Measurements from ENCODE around the gene NCKAP5.

The NCKAP5 gene

DNA sequence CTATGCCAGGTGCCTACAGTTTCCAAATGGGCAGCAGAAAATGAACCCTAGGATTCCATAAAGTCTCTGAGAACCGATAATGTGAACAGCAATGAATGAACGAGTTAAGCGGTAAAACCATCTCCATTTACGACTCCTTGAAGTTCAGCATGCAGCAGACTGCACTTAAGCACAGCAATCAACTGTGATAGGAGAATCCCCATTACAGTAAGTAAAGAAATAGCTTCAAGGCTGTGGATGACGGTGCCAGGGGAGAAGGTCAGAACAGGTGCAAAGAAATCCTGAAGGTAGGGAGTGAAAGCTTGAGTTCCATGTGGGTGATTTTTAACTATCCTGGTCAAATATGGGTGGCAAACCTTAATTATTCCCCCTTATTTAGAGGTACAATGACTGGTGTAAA lies 444.4 kb downstream of the NCKAP5 start:
- no peak for DNase-seq

DNA sequence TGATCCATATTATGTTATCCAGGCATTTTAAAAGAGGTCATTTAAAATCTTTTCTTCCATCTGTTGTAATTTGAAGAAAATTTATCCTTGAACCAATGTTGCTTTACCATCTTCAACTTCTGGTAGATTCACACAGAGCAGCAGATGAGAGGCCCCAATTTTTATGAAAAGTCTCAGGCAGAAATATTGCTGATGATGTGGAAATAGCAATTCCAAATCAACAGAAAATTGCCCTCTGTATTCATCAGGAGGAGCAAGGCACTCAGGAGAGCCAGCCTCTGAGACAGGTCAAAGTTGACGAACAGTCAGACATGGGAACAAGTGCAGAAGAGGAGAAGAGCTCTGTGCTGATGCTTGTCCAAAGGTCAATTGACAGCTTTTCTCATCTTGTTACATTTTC lies 444.9 kb downstream of the NCKAP5 start:
- DNase-seq = no peak

DNA sequence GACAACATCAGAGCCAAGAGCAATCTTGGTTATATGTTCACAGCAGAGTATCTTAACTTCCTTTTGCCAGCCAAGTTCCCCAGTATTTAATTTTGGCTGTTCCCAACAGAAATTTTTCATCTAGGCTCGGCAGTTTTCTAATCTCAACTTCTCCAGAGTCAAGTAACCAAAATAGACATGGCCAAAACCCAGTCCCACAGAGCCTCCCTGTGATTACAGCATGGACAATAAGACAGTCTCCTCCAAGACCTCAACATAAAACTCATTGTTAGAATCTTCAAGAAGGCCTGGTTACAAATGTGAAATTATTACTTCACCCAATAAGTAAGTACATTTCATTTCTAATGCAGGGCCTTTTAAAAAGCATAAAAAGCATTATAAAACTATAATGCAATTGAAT lies 445.7 kb downstream of the NCKAP5 start:
- DNase-seq = no peak

DNA sequence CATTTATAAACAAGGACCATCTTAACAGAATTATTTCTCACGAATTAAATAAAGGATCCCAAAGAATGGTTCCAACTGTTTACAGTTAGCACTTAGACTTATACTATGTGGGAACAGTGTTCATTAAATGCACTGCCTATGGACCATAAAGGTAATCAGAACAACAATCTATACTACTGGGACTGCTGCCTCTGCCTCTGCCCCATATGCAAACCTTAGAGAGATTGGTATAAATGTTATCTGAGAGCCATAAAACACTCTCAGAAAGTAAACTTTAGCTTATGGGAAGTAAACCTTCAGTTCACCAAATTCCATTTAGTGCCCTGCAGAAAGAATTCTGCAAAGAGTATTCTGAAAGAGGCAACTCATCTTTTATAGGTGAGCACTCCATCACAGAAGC lies 448.0 kb downstream of the NCKAP5 start:
- no peak for DNase-seq

DNA sequence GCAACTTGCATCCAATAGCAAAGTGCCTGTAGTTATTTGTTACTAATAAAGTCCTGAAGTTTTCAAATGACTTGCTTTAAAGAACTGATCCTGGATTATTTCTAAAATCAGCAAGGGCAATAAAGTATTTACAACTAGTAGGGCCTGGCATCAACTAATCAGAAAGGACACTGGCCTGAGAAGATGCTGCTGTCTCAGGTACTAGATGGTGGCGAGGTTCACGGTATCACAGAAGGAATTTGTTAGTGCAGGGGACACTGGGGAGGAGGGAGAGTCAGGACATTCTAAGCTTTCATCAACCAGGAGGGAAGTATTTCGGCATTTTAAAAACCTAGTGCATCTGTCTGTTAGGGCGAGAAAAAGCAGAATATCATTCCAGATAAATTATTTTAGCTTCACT lies 458.1 kb downstream of the NCKAP5 start:
- no peak for DNase-seq

DNA sequence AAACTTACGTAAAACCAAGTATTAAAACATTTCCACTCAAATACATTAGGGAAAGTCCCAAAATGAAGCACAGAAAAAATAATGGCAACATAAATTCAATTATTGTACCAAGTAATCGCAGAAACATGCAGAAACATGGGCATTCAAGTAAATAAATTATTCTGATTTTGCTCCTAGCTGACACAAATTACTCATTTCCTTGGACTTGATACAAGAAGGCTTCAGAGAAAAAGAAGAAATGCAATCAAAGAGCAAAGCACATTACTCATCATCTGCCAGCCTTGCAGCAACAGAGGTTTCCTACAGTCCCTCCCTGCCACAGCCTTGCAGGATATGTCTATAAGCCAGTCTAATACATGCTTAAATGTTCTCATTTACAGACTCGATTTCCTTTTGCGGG lies 458.5 kb downstream of the NCKAP5 start:
- DNase-seq = no peak

DNA sequence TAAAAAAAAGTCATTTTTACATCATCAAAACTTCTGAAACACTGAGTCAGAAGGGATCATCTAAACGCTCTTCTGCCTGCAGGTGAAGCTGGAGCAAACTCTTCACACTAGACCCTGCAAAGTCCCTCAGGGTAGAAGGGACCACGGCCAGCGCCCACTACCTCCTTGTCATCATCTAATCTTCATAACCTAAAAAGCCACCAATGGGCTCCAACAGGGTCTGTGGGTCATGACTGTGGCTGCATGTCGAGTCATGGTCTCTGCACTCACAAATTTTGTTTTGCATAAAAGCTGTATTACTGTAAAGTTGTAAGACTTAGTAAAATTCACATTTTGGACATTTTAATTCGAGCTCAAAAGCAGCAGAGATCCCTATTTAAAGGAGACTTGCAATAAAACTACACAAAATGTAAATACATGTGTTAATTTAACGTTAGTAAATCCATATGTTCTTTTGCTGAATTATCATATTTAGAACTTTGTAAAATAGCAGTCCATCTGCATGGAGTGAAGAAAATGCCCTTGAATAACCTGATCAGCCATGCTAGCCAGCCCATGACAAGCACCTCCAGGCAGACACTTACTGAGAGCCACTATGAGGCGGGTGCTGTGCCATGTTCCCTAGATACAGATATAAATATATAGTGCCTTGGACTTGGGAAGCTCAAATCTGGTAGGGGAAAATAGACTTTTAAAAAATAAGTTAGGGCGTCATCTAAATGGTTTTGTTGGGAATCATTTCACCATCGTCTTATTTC lies 461.0 kb downstream of the NCKAP5 start:
- DNase-seq = no peak

DNA sequence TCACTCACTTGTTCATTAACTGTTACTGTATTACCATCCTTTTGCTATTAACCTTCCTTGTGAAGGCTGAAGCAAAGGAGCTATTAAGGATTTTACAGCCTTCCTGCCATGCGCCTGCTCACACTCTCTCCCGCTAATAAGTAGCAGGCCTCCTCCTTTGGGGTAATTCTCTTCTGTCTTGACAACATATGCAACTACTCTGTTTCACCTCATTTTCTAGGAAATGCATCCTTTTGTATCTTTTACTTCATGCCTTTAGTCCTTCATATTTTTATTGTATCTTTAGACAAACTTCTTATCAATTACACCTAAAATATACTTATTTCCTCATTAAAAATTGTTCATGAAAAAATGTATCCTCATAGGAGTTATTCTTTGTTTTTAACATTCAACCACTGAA lies 463.4 kb downstream of the NCKAP5 start:
- no peak for DNase-seq

DNA sequence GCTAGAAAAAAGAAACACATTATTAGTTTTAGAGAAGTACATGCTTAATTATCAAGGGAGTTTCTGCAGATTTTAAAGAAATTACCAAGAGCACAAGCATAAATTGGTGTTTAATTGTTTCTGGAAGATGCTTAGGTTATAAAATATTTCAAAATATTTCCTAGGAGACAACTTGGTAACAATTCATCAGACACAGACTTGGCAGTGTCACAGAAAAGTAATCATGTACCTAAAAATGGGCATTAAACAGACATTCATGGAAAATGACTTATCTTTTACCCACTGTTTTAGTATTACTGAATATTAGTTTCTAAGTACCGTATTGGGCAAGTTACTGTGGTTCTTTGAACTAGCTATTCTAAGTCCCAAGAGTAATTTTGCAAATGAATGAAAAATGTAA lies 469.5 kb downstream of the NCKAP5 start:
- no peak for DNase-seq

DNA sequence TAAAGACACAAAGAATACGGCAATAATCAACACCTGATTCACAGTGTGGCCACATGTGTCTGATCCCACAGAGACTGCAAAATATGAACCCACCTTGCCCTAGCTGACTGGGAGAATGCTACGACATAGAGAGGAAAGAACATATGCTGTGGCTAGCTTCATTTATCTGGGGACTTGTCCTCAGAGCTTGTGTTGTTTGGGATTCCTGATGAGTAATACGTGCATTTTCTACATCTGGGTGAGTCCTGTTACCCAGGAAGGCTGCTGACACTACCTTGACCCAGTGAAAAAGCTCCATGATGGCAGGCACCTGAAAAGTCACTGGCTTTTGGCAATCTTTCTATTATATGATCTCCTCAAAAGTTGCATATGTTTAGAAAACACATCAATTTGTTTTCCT lies 470.6 kb downstream of the NCKAP5 start:
- no peak for DNase-seq

DNA sequence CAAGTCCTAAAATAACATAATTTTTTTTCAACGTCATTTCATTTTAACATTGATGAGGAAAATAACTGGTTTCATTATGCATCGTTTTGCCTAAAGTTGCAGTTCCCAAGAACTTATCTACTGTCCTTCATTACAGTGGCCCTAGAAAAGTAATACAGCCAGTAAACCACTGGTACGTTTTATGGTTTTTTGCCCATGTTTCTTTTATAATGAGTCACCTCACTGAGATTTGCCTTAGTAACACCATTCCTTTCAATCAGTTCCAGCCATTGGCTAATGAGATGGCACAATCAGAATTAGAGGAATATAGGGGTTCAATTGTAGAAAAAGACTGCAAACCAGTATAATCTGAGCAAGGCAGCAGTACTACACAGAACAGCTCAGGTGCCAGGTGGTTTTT lies 475.7 kb downstream of the NCKAP5 start:
- no peak for DNase-seq

DNA sequence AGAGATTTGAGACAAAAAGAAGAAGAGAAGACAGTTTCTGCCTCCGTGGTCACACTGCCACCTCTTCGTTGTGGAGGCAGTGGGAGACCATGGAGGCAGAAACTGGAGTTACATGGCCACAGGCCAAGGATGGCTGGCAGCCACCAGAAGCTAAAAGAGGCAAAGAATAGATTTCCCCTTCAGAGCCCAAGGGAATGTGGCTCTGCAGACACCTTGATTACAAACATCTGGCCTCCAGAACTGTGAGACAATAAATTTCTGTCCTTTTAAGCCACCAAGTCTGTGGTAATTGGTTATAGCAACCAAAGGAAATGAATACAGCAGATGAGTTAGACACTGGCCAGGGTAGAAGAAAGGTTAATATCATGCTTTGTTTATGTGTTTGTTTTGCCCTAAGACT lies 477.9 kb downstream of the NCKAP5 start:
- no peak for DNase-seq

DNA sequence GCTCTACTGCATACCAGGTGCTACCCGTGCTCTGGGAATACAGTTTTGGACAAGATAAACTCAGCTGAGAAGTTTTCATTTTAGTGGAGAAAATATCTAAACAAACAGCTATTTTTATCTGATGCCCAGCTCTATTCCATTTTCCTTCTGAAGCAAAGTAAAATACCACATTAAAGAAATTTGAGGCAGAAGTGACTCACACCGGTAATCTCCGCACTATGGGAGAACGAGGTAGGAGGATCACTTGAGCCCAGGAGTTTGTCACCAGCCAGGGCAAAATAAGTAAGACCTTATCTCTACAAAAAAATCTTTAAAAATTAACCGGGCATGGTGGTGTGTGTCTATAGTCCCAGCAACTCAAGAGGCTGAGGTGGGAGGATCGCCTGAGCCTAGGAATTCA lies 482.1 kb downstream of the NCKAP5 start:
- DNase-seq = no peak

DNA sequence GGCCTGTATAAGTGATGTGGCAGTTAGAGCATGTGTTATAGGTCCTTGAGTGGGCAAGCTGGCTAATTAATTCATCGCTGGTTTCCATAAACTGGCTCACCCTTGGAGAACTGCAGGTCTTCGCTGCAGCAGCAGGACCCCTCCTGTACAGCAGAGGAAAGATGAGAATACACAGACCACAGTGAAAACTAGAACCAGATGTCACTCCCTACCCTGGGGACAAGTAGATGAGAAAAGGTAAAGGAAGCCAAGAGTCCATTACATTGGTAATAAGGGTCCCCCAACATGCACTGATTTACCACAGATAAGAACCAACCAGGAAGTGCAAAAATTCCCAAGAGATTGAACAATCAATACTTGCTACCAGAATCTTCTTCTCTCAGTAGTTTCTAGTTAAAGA lies 482.6 kb downstream of the NCKAP5 start:
- DNase-seq = peak; percentile 9 to 75

DNA sequence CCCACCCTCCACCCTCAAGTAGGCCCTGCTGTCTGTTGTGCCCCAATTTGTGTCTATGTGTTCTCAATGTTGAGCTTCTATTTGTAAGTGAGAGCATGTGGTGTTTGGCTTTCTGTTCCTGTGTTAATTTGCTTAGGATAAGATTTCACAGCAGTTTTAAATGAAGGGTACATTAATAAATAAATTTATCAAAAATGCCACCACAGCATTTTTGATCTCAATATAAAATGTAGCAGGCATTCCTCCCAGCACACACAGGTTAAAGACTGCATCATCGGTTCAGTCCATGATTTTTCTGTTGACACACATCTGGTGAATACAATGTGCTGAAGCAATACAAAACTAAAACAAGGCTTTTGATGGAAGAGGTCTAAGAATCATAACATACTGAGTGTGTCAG lies 486.2 kb downstream of the NCKAP5 start:
- no peak for DNase-seq

DNA sequence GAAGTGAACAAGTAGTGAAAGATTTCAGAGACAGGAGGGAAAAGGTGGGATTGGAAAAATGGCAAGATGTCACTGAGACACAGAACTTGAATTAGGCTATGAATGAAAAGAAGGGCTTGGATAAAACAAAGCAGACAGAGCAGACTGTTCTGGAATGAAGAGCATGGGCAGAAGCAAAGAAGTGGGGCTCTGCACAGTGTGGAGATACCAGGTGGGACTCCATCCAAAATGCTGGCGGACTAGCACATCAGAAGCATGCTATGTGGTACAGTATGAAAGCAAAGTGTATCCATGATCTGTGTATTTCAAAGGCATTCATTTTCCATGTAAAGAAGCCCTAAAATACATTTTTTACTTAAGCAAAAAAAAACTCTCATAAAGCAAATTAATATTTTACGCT lies 487.4 kb downstream of the NCKAP5 start:
- DNase-seq = no peak

DNA sequence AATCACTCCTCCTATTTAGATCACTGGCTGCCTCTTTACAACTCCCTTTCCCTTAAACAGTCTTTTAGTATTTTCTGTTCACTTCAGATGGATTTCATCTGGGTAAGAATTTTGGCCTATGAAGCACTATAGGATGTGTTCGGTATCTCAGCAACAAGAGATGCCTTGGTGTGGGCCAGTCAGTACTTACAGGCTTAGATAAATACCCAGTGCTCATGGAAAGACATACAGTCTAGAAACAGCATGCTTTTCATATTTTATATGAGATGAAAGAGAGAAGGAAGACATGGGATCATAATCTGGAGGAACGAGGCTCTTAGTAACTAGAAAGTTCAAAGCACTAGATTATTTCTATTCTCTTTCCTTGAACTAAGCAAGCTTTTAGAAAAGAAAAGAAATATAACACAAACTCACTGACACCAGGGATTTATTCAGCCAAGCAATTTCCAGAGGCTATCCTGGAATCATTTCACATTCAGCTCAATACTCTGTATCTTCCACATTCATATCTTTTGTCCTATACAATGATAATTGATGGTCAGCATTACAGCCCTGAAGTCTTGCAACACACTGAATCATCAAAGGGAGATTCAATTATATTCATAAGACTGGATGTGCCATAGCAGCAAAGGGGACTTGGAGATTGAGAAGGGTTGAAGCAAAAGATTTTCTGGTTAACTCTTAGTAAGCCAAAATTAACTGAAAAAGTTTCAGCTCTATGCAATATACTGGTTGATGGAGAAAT lies 489.4 kb downstream of the NCKAP5 start:
- DNase-seq = no peak

DNA sequence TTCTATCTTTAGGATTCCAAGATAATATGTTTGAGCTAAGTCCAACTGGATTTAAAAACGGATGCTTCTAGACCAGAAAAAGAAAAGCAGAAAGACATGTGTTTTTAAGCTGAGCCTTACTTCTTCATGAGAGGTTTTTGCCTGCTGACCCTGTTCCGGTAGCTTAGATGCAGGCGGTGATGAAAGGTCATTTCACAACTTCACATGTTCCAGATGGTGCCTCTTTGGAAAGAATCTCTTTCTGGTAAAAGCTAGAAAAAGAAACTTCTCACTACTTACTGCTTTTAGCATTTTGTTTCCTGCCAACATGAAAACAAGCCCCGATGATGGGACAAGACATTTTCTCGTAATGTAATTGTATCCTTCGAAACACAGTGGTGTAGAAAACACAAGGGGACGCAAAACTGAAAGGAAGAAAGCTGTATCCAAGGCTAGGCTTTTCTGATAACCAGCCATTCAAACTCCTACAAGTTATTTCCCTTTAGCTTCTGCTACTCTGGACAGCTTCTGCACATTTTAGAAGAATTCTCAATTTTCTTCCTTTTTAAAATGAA lies 490.9 kb downstream of the NCKAP5 start:
- no peak for DNase-seq

DNA sequence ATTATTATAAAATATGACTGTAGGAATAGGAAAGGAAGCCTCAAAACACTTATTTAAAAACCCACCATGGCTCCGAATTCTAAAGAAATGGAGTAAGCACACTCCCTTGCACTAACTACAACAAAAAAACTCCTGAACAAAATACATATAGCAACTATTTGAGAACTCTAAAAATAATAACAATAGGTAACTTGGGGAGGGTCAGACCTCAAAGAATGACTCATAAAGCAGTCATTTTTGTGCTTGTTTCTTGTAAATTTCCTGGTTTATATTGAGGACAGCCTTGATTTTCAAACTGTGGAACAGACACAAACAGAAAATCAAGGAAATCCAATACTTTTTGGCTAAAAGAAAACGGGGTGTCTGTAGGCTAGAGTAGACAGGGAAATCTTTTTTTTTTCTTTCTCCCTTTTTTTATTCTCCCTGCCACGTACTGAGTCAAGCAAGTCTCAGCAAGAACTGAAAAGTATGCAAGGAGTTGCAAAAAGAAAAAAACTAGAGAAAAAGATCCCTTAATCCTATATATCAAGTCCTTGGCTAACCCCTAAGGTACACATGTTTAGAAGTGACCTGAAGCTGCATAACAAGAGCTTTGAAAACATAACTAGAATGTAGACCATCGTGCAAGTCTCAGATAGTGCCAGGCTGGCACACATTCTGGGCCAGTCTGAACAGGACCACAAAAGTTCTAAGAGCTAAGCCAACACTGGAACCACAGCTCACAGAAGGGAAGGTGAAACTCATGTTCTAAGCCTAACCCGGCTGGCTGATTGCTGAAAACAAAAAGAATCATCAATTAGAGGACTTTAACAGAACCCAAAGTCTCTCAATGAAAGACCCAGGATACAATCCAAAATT lies 495.2 kb downstream of the NCKAP5 start:
- DNase-seq = no peak

DNA sequence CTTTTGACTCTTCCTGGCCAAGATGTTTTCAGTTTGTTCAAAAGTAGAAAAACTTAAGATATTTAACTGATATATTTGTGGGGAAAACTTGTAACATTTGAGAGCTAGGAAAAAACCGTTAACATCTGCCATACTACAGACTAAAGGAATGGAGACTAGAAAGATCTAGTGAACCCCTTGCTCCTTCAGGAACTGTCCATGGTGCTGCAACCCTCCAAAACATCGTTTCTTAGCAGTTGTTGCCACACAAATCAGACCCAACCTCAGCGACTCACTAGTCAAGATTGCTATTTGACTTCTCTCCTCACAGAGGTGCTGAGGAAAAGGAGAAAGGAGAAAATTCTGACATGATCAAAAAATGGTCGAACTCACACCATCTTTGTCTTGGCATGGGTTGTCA lies 504.5 kb downstream of the NCKAP5 start:
- no peak for DNase-seq

DNA sequence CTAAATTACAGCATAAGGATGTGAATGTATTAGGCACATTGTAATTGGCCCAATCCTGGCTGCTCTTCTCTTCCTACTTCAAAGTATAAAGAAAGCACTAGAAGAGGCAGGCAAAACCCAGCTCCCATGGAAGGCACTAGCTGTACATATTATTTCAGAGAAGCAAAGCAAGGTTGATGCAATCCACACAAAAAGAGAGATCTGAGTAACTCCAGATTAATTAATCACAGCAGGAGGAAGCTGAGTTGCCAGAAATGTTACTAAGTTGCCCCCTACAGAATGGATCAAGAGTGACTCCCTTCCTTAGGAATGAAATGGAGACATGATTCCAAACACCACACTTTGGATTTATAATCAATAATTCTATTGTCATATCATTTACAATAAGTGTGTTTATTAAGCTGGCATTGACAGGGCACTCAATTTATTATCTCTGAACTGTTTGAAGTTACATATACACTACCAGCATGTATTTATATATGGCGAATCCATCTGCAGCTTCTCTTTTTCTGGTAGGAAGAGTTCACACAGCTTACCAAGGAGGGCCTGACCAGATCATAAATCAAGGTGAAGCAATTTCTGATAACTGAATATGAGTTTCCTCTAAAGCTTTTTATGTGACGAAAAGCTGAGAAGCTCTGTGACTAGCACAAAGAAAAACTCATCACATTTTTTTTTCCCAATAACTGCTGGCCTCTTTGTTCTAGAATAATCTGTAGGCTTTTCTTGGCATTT lies 505.2 kb downstream of the NCKAP5 start:
- DNase-seq = no peak

DNA sequence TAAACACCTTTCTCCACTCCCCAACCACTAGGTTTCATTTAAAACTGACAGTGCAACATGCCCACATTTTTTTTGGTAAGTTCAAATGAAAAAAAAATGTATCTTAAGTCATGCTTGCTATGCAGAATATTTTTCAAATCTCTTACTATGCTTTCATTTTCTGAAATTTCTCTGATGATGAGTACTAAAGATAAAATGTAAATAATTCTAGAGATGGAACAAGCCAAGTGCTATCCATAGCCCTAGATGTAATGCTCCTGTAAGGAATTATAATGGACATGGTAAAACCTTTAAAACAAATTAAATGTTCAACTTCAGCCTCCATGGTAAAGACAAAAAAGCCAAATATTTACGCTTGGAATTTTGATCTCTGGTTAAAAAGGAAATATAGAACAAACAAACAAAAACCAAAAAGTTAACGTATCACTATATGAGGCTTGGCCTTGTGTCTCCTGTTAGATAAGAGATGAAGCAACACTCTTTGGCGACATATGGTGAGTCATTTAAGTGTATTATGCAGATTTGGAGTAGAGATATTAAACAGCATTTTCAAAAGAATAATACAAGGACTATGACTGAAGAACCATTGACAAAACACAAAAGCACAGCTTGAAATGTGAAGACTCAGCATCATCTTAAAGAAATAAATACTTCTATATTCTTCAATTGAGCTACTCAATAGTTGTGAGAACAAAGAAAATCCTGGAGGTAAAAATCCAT lies 506.2 kb downstream of the NCKAP5 start:
- peak; percentile 53 to 71 for DNase-seq
